Measurements from ENCODE around the gene NRIP1.

Gene NRIP1

DNA sequence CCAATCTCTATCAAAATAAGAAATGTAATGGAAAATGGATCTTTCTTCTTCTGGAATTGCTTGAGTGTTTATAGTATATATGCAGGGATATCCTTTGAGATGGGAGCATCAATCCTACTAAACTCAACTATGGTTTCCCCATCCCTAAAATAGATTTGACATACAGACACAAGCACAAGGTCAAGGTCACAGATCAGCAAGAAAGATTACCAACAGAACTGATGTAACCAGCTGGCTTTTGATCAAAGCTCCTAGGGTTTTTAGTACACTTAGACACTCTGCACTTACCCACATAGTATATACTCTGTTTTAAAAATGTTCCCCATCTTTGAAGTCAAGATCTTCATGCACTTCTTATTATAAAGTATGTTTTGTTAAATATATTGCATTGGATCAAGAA is 85.5 kb downstream of the NRIP1 start:
- DNase-seq (ENCODE audit: low read depth): no peak
- TF ChIP-seq, protein P1, sequence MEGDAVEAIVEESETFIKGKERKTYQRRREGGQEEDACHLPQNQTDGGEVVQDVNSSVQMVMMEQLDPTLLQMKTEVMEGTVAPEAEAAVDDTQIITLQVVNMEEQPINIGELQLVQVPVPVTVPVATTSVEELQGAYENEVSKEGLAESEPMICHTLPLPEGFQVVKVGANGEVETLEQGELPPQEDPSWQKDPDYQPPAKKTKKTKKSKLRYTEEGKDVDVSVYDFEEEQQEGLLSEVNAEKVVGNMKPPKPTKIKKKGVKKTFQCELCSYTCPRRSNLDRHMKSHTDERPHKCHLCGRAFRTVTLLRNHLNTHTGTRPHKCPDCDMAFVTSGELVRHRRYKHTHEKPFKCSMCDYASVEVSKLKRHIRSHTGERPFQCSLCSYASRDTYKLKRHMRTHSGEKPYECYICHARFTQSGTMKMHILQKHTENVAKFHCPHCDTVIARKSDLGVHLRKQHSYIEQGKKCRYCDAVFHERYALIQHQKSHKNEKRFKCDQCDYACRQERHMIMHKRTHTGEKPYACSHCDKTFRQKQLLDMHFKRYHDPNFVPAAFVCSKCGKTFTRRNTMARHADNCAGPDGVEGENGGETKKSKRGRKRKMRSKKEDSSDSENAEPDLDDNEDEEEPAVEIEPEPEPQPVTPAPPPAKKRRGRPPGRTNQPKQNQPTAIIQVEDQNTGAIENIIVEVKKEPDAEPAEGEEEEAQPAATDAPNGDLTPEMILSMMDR (IDR thresholded peaks at IDR 0.05; ENCODE audit: low read length, missing control alignments): no peak

DNA sequence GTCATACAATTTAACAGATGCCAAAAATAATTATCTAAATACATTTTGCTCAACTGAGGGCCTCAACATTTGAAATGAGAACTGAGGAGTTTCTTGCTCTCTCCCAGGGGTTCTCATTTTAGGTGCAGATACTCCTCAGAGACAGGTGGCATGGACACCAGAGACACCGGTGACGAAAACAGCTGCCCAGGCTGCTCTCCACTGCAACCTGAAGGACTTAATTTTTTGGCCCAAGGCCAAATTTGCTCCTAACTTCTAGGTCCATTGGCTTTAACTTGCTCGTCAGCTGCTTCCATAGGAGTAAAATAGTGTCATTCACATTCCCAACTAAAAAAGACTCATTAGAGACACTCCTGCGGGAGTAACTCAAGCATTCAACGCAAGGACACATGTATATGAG is 87.0 kb downstream of the NRIP1 start:
- H3K4me3 ChIP-seq (replicated peaks; ENCODE audit: low read depth, low read length): no peak overlapping the region
- DNase-seq (ENCODE audit: low read depth): no peak
- TF ChIP-seq, protein P1 (IDR thresholded peaks at IDR 0.05; ENCODE audit: low read length, missing control alignments): no peak

More for the DNA sequence above, 85.5 kb downstream of the NRIP1 start:
- H3K4me3 ChIP-seq (replicated peaks; ENCODE audit: low read depth, low read length): no peak overlapping the region

DNA sequence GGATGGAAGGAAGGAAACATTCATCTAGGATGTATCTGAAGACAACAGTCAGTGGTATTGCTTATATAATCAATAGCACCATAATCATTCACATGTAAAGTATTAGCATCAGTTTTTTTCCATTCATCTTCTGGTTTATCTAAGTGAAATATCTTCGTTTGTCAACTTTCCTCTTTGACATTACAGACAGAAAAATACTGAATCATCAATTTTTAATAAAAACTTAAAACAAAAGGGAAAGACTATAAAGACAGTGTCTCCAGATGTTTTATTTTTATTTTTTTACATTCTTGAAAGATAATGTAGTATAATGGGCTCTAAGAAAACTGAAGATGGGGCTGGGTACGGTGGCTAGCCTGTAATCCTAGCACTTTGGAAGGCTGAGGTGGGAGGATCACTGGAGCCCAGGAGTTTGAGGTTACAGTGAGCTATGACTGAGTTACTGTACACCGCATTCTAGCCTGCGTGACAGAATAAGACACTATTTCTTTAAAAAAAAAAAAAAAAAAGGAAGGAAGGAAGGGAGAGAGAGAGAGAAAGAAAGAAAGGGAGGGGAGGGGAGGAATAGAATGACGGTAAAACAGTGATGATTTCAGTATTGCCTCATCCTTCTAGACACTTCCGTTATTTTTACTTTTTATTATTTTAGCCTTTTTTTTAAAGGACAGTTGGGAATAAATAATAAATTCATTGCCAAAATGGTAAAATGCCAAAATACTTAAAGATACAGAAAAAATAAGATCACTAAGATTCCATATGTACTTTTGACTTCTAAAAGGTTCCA is 89.5 kb downstream of the NRIP1 start:
- DNase-seq (ENCODE audit: low read depth): peak; percentile 45

DNA sequence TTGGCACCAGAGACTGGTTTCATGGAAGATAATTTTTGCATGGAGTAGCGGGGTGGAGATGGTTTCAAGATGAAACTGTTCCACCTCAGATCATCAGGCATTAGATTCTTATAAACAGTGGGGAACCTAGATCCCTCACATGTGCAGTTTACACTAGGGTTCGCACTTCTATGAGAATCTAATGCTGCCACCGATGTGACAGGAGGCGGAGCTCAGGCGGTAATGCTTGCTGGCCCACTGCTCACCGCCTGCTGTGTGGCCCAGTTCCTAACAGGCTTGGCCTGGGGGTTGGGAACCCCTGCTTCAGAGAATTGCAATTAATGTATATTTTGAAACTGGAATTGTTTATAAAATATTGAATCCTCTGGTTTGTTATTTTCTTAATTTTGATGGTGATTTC is 92.1 kb downstream of the NRIP1 start:
- no peak overlapping the region for H3K4me3 ChIP-seq (replicated peaks; ENCODE audit: low read depth, low read length)
- no peak for DNase-seq (ENCODE audit: low read depth)
- TF ChIP-seq, protein P1 (IDR thresholded peaks at IDR 0.05; ENCODE audit: low read length, missing control alignments): no peak

More for the DNA sequence above, 89.5 kb downstream of the NRIP1 start:
- no peak overlapping the region for H3K4me3 ChIP-seq (replicated peaks; ENCODE audit: low read depth, low read length)
- TF ChIP-seq, protein P1 (IDR thresholded peaks at IDR 0.05; ENCODE audit: low read length, missing control alignments): no peak

DNA sequence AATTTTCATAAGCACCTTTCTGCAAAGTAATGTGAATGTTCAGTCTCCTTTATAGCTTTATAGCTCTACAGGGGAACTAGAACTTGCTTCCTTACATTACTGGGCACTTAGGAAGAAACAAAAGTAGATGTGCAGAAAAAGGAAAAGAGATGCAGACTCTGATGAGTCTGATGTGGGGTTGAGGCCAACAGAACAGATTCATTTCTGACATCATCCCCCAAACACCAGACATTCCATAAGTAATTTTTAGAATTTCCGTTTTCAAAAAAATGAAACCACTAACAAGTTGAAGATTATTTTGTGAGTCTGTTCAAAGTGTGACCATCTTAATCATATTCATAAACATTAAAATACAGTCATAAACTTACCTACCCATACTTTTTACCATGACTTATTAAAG is 96.0 kb downstream of the NRIP1 start:
- no peak overlapping the region for H3K4me3 ChIP-seq (replicated peaks; ENCODE audit: low read depth, low read length)
- TF ChIP-seq, protein P1 (IDR thresholded peaks at IDR 0.05; ENCODE audit: low read length, missing control alignments): no peak
- peak; percentile 31 for DNase-seq (ENCODE audit: low read depth)

DNA sequence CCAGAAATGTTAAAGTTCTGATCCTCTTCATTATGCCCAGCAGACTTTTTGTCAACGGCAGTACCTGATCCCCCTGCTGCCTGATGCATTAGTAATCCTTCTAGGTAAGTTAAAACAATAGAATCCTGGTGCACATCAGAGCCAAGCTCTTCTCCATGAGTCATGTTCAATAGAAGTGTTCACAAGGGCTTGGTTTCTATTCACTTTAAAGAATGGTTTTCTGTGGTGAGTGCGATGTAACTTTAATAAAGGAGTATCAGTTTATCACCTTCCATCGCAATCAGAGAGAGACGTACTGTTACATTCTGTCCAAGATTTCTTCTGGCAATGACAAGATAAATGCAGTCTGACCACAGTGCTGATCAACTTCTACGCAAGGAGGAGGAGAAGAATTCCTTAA is 96.8 kb downstream of the NRIP1 start:
- TF ChIP-seq, protein P1 (IDR thresholded peaks at IDR 0.05; ENCODE audit: low read length, missing control alignments): no peak
- no peak for DNase-seq (ENCODE audit: low read depth)
- no peak overlapping the region for H3K4me3 ChIP-seq (replicated peaks; ENCODE audit: low read depth, low read length)

DNA sequence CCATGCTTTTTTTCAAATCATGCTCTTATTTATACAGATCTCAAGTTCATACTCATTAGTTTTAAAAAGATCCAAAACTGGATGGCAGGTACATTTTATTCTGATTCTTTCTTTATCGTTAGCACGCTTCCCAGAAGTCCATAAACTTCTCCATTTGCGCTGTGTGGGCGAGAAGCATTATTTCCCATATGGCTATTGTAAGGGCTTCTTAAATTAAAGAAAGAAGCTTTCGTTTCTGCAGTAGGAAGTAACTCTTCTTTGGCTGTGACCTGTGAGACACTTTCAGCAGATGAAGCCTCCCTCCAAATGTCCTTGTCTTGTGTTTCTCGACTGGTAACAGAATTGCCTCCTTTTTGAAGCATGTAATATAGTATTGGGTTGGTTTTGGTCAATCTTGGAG is 100.2 kb downstream of the NRIP1 start:
- DNase-seq (ENCODE audit: low read depth): no peak
- no peak overlapping the region for H3K4me3 ChIP-seq (replicated peaks; ENCODE audit: low read depth, low read length)
- TF ChIP-seq, protein P1 (IDR thresholded peaks at IDR 0.05; ENCODE audit: low read length, missing control alignments): no peak

Data from fibroblast of pulmonary artery (primary cell).